ENCODE measurements around the gene CD276. TPM values are rescaled to one million over a fixed set of nuclear protein-coding genes. Genes with fewer than 3 reads are reported as not detected.

Gene CD276
- total RNA-seq (2014; rRNA removed; shearing (Covaris generic)) = 70.6 and 84.1 TPM in 2 replicates

GRCh38 chr15:73683777-73684580 is at the start of gene CD276:
CD276 (plus strand) TSS chr15:73684383; CDS start chr15:73699640, 15,257 bp downstream.
- DNase-seq (ENCODE audit: low spot score) = peak; percentile 73

- DNase-seq (ENCODE audit: low spot score) = no peak
Measured at GRCh38 chr15:73637527-73637926, 46.7 kb upstream of the CD276 start.

GRCh38 chr15:73639464-73639863 is 44.7 kb upstream of the CD276 start:
- peak; percentile 29 for DNase-seq (ENCODE audit: low spot score)

GRCh38 chr15:73647259-73648013 is 36.7 kb upstream of the CD276 start:
- DNase-seq (ENCODE audit: low spot score) = no peak

- DNase-seq (ENCODE audit: low spot score) = no peak
Measured at GRCh38 chr15:73648014-73648295, 36.2 kb upstream of the CD276 start.

DNA sequence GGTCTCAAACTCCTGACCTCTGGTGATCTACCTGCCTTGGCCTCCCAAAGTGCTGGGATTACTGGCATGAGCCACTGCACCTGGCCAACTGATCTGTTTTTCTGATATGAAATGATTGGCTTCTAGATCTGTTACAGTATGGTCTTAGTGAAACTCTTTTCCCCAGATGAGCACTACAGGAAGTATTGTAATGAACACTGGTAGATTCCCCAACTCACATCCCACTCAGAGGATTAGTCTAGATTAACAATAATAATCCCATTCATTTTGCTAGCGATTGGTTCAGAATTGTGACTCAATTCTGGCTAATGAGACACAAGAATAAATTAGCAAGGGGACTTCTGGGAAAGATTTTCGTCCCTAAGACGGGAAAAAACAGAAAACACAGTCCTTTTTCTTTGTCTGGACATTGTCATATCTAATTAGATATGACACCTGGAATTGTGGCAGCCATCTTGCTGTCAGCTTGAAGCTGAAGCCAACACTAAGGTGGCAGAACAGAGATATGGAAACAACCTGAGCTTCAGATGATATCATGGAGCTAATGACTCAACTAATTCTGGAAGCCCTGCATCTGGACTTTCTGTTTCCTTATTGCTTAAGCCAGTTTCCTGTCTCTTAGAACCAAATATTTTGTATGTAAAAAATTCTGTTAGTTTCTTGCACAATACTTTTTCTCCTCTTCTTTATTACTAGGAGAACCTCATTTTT is 33.6 kb upstream of the CD276 start:
- no peak for DNase-seq (ENCODE audit: low spot score)

GRCh38 chr15:73654659-73655058 is 29.5 kb upstream of the CD276 start:
- no peak for DNase-seq (ENCODE audit: low spot score)

DNA sequence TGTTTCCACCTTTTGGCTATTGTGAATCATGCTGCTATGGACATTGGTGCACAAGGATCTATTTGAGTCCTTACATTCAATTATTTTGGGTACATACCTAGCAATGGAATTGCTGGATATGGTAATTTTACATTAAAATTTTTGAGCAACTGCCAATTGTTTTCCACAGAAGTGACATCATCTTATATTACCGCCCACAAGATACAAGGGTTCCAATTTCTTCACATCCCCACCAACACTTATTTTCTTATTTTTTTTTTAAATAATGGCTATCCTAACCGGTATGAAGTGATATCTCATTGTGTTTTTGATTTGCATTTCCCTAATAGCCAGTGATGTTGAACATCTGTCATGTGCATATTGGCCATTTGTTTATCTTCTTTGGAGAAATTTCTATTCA is 28.5 kb upstream of the CD276 start:
- DNase-seq (ENCODE audit: low spot score) = no peak

DNA sequence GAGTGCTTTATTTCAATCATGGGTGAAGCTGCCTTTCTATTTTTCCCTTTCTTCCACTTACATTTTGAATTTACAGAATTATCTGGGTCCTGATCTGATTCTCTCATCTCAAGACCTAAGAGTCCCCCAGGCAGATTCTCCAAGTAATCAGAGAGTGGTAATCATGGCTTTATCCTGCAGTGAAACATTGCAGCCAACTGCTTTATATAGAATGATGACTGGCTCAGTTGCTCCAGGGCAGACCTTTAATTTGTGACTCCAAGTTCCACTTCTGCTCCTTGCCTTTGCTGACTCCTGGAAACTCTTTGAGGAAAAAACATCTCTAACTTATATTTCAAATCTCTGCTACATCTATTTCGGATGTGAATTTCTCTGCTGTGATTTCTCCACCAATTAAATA is 25.5 kb upstream of the CD276 start:
- DNase-seq (ENCODE audit: low spot score) = no peak

- DNase-seq (ENCODE audit: low spot score) = no peak
Measured at GRCh38 chr15:73660455-73660854, 23.7 kb upstream of the CD276 start.

DNA sequence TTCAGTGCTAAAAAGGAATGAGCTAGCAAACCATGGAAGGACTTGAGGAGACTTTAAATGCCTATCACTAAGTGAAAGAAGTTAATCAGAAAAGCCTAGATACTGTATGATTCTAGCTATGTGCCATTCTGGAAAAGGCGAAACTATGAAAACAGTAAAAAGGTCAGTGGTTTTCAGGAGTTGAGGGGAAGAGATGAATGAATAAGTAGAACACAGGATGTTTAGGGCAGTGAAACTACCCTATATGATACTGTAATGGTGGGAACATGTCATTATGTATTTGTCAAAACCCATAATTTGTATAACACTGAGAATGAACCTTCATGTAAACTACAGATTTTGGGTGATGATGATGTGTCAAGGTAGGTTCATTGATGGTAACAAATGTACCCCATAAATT is 9.6 kb upstream of the CD276 start:
- no peak for DNase-seq (ENCODE audit: low spot score)

GRCh38 chr15:73677146-73677607 is 7.0 kb upstream of the CD276 start:
- DNase-seq (ENCODE audit: low spot score) = peak; percentile 85

DNA sequence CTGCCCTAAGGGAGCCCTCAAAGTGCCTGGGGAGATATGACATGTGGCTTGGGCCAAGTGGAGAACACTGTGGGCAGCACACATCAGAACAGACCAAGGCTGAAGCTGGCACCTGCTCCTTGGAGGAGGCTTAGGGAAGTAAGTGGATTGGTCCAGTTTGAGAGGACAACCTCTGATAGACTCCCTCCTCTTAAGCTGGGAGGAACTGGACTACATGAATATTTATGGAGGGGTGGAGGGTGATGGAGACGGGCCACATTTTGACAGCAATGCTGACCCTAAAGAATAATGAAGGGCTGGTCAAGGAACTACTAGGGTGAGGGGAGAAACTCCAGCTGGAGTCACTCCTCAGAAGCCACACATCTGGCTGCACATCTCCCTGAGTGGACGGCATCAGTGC is 6.5 kb upstream of the CD276 start:
- no peak for DNase-seq (ENCODE audit: low spot score)

DNA sequence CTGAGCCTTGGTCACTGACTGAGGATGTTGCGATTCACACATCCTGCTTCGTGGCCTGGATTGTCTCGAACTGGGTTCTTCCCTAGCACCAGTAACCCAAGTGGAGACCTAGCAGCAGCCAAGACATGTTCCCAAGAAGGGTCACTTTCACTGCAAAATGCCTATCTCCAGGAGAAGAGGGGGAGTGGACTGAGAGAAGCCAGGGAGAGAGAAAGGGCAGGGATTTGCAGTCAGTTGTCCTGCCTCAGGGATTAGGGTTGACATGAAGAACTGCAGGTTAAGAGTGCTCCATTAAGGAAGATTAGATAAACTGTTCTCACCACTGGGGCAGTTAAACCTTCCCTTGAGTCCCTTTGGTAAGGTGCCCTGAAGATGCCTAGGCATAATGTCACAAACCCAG is 5.7 kb upstream of the CD276 start:
- no peak for DNase-seq (ENCODE audit: low spot score)

GRCh38 chr15:73679180-73679579 is 5.0 kb upstream of the CD276 start:
- no peak for DNase-seq (ENCODE audit: low spot score)

GRCh38 chr15:73679964-73680363 is 4.2 kb upstream of the CD276 start:
- DNase-seq (ENCODE audit: low spot score) = no peak

GRCh38 chr15:73680549-73680948 is 3.6 kb upstream of the CD276 start:
- no peak for DNase-seq (ENCODE audit: low spot score)

DNA sequence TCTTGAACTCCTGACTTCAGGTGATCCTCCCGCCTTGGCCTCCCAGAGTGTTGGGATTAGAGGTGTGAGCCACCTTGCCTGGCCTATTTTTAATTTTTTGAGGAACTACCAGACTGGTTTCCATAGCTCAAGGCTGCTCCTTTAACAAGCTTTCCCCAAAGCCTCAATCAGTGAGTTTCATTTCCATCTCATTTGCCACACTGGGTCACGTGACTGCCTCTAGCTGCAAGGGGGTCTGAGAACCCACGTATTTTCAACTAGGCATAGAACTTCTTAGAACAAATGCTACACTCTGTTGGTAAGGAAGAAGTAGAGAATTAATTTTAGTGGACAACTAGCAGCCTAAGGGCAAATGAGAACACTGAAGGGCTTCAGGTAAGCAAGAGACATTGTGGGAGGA is 3.1 kb upstream of the CD276 start:
- DNase-seq (ENCODE audit: low spot score) = no peak

GRCh38 chr15:73681856-73682599 is 2.2 kb upstream of the CD276 start:
- DNase-seq (ENCODE audit: low spot score) = no peak

- DNase-seq (ENCODE audit: low spot score) = no peak
Measured at GRCh38 chr15:73682600-73683090, 1.5 kb upstream of the CD276 start.

GRCh38 chr15:73683257-73683776 is 866 bp upstream of the CD276 start:
- no peak for DNase-seq (ENCODE audit: low spot score)
